Dermis microvascular lymphatic vessel endothelial cell (primary cell): ENCODE measurements around the gene KCNIP3. TPM values are rescaled to one million over a fixed set of nuclear protein-coding genes. Genes with fewer than 3 reads are reported as not detected.
"Not testable (repeated sequence)": the region's sequence is repeated elsewhere in the genome, so short reads cannot be mapped to it uniquely, and the experiment has no call there.

ENCODE experiments used
- DNase-seq, 2 donors: peaks; one replicate each; pipeline versions ENCODE4 v3.0.0 to v3.0.0-alpha.2; 2010; ENCODE audit warnings: low read depth in 2 of 2
- total RNA-seq: library from RNA; depleted of rRNA; stranded (reverse); fragments of >200 nt; gene quantifications from 2 replicates; pipeline ENCODE4 v1.2.1, GENCODE V29; 2014

Gene KCNIP3
- total RNA-seq, 1 donor from 2014 or later = 0.13 TPM

DNA sequence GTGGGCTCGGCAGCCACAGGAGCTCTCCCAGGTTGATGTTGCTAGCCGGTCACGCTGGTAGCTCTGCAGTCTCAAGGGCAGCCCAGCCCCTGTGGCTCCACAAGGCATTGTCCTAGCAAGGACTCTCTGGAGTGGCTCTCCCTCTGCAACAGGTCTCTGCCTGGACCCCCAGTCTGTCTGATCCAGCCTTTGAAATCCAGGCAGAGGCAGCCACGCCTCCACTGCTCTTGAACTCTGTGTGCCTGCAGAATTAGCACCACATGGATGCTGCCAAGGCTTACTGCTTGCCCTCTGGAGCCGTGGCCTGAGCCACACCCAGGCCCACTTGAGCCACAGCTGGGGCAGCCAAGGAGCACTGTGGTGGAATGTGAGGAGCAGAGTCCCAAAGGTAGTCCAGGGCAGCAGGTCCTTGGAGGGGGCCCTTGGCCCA, 62.4 kb downstream of the KCNIP3 start:
- no peak for DNase-seq

DNA sequence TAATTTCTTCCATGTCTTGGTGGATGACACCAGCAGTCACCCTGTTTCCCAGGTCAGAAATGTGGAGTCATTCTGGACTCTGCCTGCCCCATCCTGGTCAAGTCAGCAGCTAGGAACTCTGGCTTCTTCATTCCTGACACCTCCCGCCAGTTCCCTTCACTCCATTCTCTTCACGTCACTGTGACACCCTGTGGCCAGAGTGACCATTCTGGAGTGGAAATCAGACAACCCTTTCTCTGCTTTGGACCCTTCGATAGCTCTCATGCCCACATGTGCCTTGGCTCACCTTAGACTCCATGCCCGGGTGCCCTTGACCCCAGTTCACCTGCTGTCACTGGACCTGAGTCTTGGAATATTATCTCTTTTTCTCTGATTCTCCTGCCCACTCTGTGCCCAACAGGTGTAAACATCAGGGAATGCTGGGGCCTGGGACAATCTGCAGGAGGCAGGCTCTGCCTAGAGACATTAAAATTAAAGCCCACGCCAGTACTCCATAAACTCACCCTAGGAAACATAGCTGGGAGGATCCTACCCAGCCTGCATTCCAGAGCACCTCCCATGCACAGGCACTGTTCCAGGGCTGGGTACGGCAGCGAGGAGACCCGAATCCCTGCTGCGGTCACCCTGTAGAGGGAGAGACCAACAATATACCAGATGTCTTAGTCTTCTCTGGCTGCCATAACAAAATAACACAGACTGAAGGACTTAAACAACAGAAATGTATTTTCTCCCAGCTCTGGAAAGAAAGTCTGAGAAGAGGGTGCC, 64.3 kb downstream of the KCNIP3 start:
- no peak for DNase-seq

DNA sequence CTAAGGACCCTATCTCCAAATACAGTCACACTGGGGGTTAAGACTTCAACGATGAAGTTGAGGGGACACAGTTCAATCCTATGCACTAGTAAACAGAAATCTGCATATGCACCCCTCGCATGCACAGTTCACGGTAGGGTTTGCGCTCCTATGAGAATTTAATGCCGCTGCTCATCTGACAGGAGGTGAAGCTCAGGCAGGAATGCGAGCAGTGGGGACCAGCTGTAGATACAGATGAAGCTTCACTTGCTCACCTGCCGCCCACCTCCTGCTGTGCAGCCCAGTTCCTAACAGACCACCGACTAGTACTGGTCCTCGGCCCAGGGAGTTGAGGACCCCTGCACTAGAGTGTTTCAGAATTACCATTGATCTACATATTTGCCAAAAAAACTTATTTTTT, 65.3 kb downstream of the KCNIP3 start:
- no peak for DNase-seq

DNA sequence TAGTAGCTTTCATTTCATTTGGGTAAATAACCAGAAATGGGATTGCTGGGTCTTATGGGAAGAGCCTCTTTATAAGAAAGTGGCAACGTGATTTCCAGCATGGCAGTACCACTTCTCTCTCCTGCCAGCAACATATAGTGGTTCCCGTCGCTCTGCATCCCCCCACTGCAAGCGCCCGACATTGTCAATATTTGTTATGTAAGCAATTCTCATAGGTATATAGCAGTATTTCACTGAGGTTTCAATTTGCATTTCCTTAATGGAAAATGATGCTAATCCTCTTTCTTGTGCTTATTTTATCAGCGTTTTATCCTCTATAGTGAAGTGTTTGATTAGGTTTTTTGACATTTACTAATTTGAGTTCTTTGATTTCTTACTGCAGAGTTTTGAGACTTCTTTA, 69.4 kb downstream of the KCNIP3 start:
- DNase-seq = no peak

DNA sequence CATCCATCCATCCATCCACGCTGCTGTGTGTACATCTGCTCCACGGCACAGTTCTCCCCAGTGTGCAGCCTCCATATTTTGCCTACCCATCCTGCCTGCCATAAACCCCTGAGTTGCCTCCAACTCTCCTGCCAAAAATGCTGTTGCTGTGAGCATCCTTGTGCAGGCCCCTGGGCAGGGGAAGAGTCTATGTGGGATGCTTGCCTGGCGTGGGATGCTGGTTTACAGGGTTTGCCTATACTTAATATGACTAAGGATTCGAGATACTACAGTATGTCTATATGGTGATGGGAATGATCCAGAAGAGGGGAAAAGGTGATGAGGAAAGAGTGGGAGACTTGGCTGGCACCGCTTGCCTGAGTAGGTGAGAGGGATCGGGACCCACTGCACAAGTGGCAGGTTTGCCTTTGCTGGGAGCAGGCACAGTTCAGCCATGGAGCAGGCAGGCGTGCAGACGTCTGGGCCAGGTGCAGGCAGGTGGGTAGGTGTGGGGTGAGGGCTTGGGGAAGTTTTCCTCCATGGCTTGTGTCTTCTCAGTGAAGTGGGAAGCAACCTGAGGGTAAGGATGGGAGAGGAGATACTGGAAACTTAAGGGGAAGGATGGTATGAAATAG, 75.2 kb downstream of the KCNIP3 start:
- DNase-seq = no peak

DNA sequence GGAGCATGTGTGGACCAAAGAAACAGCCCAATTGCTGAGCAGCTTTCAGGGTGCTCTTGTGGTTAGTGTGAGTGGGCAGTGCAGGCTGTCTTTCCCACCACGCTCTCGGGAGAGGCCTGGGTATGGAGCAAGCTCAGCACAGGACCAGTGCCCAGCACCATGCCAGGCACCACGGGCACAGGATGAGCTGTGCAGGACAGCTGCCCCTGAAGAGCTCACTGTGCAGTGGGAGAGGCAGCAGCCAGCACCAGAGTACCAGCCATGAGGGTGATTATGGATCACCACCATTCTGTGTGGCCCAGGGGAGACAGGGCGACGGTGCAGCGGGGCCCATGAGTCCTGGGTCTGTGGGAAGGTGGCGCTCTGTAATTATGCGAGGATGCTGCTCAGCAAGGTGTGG, 75.7 kb downstream of the KCNIP3 start:
- no peak for DNase-seq

DNA sequence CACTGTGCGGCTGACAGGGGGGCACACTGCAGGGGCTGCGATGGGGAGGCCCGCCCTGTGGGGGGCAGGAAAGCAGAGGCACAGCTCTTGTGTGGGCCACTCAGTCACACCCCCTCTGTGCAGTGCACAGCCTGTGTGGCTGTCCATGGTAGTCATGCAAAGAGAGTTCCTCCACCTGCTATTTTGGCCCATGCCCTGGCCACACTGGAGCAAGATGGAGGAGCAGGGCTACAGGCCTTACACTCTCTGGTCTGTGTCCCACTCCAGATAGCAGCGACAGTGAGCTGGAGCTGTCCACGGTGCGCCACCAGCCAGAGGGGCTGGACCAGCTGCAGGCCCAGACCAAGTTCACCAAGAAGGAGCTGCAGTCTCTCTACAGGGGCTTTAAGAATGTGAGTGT, 76.9 kb downstream of the KCNIP3 start:
- DNase-seq = no peak

DNA sequence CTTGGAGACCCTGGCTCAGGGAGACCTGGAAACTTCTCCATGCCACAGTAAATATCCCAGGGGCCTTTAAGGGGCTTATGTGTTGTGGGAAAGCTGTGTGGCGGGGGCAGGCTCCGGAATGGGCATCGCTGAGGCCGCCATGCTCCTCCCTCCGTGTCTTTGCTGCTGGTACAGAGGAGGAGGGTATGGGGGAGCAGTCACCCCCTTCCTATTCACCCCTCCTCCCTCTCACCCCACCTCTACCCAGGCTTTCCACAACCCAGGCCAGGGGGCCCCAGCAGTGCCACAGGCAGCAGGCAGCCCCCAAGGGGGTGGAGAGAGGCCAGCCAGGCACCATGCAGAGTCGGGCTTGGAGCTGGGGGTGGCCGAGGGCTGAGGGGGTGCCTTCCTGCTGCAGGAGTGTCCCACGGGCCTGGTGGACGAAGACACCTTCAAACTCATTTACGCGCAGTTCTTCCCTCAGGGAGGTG, 77.3 kb downstream of the KCNIP3 start:
- DNase-seq = no peak

DNA sequence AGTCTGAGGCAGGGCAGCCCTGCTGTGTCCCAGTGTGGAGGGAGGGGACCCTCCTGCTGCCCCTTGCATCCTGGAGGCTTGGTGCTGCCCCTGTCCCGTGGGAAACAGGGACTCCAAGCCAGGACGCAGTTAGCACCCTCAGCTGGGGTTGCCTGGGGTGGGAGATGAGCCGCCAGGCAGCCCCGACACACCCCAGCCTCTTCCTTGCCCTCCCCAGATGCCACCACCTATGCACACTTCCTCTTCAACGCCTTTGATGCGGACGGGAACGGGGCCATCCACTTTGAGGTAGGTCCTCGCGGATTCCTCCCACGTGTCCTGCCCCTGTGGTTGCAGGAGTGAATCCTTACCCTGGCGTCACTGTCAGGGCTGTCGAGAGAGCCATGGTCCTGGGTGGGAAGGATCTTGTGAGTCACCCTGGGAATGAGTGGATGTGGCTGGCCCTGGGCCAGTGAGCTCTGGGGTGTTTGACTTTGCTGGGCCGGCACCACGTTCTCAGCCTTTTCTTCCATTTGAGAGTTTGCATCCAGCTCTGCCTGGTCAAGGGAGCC, 77.8 kb downstream of the KCNIP3 start:
- DNase-seq = no peak

DNA sequence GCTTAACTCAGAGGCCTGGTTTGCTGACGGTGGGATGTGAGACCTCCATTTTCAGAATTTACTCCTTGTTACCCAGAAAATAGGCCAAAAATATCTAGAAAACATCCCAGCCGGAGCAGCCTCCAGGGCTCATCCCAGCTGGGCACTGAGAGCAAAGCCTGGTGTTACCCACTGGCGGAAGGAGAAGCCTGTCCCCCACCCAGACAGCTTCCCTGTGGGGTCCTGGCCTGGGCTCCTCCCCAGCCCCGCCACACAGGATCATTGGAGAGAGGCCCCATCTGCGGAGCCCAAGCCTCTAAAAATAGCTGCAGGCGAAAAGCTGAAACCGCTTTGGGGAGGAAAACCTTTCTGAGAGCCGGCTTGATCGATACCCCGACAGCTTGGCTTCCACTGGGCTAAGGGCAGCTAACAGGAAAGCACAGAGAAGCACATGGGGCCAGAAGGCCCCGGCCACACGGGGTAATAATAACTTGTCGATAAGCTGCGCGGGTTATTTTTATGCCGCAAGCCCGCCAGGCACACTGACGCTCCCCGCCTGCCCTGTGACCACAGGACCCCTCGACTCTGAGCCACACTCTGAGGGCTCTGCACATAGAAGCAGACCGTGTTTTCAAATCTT, 78.5 kb downstream of the KCNIP3 start:
- DNase-seq = no peak

DNA sequence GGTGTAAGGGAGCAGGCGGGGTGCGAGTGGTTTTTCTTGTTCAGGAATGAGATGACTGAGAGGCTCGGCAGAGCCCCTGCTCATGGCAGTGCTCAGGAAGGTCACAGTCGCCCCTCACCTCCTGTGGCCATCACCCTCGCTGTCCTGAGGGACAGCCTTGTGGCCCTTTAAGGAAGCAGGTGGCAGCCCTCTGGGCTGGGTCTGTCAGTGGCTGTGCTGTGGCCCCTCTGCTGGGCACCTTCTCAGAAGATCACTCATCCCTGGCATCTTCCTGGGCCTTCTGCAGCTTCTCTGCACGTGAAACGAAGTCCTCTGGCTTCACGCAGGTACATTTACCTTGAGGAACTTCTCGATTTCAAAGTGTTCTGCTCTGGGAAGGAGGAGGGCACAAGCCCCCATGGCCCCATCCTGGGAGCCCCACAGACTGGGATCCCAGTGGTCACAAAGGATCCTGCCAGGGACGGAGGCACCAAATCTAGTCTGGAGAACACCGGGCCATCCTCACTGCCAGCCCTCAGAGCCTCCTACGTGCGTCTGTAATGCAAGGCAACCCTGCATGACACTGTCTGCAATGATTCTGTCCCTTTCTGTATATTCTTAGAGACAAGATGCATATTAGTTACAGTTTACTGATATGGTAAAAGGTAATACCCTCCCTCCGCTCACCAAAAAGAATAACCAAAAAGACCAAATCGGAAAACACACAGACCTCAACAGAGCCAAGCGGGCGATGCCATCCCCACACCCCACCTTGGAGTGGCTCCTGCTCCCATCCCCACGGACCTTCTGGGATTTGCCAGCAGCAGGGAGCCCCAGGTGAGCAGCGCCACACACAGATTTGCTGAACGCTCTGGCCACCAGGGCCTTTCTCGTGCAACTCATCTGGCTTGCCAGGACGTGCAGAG, 79.4 kb downstream of the KCNIP3 start:
- DNase-seq = no peak

DNA sequence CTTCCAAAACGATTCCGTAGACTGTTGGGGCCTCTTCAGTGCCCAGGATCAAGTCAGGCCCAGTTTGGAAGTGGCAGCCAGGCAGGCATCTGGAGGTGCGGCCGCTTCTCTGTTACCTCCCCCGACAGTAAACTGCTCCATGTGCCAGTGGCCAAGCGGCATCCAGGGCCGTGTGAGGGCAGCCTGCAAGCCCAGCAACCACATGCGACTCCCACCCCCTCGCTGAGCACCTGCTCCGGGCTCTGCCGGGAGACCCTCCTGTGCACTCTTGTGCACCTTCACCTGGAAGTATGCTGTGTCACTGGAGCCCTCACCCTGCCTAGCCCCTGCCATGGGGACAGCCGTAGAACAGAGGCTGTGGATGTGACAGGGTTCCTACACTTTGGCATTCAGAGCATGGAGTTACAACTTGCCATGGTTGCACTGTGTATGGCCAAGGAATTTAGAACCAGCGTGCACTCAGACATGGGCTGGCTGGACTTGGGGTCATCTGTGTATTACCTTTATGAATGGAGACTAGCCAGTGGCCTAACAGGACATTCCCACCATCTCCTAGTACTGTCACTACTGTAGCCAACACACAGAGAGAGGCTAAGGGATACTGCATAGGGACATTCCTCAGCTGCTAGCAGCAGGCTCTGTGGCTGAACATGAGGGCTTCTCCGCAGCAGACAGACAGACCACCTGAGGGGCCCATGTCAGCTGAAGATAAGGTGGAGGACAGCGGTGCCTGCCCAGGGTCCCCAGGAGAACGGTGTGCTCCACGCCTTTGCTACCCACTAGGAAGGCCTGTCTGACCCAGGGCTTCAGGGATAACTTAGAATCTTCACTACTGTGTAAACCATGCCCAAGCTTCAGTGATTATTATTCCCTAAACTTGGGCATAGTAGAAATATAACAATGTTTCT, 80.3 kb downstream of the KCNIP3 start:
- no peak for DNase-seq

DNA sequence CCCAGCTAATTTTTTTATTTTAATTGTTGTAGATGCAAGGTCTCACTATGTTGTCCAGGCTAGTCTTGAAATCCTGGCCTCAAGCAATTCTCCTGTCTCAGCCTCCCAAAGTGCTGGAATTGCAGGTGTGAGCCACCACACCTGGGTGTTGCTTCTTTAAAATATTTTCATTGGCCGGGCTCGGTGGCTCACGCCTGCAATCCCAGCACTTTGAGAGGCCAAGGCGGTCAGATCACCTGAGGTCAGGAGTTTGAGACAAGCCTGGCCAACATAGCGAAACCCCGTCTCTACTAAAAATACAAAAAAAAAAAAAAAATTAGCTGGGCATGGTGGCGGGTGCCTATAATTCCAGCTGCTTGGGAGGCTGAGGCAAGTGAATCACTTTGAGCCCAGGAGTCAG, 81.1 kb downstream of the KCNIP3 start:
- not testable (repeated sequence) for DNase-seq

DNA sequence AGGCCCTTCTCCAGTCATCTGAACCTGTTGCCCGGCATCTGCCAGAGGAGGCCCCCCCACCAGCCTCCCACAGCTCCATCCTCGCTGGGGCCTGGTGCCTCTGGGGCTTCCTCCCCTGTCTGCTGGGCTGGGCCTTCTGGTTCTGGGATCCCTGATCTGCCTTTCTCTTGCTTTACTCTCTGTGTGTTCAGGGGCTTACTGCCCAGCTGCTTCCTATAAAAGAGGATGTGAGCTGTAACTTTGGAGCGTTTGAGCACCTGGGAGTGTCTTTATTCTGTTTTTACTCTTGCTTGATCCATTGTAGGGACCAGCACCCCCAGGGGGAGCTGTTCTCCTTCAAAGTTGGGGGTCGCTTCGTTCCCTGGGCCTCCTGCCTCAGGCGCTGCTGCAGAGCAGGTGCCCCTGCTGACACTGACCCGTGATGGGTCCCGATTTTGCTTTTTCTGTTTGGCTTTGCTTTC, 82.3 kb downstream of the KCNIP3 start:
- no peak for DNase-seq

DNA sequence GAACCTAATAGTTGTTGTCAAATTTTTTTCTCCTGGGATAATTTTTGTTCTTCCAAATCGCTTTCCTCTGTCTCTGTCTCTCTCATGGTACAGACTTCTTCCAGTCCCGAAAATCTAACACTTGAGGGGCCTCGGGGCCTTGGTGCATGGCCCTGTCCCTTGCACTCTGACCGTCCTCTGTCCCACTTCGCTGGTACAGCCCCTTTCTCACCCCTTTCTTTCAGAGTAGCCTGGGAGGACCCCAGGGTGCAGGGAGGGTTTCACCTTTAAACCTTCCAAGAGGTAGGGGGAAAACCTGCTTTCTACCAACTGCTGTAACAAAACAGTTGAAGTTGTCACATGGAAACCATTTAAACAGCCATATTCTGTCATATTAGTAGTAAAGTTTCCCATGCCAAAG, 83.1 kb downstream of the KCNIP3 start:
- DNase-seq = no peak

DNA sequence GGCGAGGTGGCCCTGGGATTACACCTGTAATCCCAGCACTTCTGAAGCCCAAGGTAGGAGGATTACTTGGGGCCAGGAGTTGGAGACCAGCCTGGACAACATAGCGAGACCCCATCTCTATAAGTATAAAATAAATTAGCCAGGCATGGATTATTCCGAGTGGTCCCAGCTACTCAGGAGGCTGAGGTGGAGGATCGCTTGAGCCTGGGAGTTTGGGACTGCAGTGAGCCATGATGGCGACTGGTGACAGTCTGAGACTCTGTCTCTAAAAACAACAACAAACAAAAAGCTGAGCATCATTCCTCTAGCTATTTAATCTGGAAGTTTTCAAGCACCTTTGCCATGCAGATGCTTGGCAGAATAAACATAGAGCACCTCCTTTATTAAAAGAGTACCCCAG, 83.6 kb downstream of the KCNIP3 start:
- no peak for DNase-seq

DNA sequence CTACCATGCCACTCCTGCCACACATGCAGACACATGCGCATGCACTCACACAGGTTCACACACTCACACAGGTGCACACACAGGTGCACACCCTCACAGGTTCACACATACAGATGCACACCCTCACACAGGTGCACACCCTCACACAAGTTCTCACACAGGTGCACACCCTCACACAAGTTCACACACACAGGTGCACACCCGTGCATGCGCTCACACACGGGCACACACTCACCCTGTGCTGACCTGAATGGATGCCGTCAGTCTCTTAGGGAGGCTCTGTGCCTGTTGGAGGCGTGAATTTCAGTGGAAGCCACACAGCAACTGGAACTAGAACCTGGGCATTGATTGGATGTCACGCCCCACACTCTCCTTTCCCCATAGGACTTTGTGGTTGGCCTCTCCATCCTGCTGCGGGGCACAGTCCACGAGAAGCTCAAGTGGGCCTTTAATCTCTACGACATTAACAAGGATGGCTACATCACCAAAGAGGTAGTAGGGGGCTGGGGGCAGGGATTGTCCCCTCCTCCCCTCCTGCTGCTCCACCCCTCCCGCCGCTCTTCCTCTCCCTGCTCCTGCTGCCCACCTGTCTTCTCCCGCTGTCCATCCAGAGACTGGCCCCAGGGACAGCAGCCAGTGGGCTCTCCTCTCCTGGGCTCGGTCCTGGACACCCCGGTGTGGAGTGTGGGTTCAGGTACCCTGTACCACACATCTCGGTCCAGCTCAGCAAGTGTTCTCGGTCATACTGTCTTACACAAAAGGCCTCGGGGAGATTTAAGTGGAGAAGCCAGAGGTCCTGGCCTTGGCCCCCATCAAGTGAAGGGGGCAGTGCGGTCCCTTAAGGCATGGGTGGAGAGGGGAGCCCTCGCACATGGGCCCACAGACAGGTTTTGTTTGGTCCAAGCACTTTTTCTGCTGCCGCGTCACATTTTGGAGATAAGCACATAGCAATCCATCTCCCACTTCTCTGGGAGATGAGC, 84.4 kb downstream of the KCNIP3 start:
- no peak for DNase-seq

DNA sequence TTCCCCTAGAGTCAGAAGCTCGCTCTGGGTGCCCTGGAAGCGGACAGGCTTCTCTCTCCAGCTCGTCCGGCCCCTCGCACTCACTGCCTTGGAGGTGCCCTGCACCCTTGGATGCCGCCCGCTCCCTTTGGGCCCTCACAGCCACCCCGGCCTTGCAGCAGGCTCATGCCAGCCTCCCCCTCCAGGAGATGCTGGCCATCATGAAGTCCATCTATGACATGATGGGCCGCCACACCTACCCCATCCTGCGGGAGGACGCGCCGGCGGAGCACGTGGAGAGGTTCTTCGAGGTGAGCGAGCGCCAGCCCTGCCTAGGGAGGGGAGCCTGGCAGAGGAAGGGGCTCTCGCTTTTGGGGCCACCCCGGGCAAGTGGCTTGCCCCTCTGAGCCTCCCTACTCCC, 85.0 kb downstream of the KCNIP3 start:
- no peak for DNase-seq
